WTC11 (cell line): Measurements from ENCODE around the gene NSL1. TPM values are rescaled to one million over a fixed set of nuclear protein-coding genes. Genes with fewer than 3 reads are reported as not detected.

ENCODE experiments used
- ATAC-seq: fragments of 200-7000 bp; cut with Tn5 transposase; 2 replicates; pipeline ENCODE4 v1.10.0; 2021; ENCODE audit warnings: mild to moderate bottlenecking, moderate library complexity
- CTCF ChIA-PET: fragments of 300-600 bp; sonication (Branson Sonifier 250); formaldehyde crosslinking; loops from one replicate; lab custom pipeline; 2021; ENCODE audit warnings: antibody characterized with exemption; lab: Charles Lee
- POLR2A ChIA-PET: fragments of 350-600 bp; sonication (Branson Sonifier 250); formaldehyde crosslinking; loops from one replicate; lab custom pipeline; 2021; ENCODE audit warnings: antibody characterized with exemption; lab: Charles Lee
- DNase-seq: peaks from one replicate; pipeline ENCODE4 v3.0.0; 2021; ENCODE audit warnings: low spot score
- H3K27ac Mint-ChIP-seq: 2 replicates; pipeline ENCODE4 v1.8.0; 2021; ENCODE audit warnings: mixed read lengths
- H3K27me3 Mint-ChIP-seq: 2 replicates; pipeline ENCODE4 v1.8.0; 2021; ENCODE audit warnings: low read depth, mild to moderate bottlenecking, moderate library complexity, mixed read lengths
- H3K36me3 Mint-ChIP-seq: 2 replicates; pipeline ENCODE4 v1.8.0; 2021; ENCODE audit warnings: mixed read lengths
- H3K4me1 Mint-ChIP-seq: 2 replicates; pipeline ENCODE4 v1.8.0; 2022; ENCODE audit warnings: mixed read lengths
- H3K4me3 Mint-ChIP-seq: 2 replicates; pipeline ENCODE4 v1.8.0; 2021; ENCODE audit warnings: mild to moderate bottlenecking, moderate library complexity, mixed read lengths
- H3K9me3 Mint-ChIP-seq: 2 replicates; pipeline ENCODE4 v1.8.0; 2021; ENCODE audit warnings: mixed read lengths
- ATF1 ChIP-seq: sonication (generic); formaldehyde crosslinking; IDR thresholded peaks from 2 replicates; pipeline ENCODE4 v1.8.1; 2023; ENCODE audit warnings: mild to moderate bottlenecking, moderate library complexity, missing genetic modification reagents
- CBFB ChIP-seq: sonication (generic); formaldehyde crosslinking; IDR thresholded peaks from 2 replicates; pipeline ENCODE4 v1.8.1; 2022; ENCODE audit warnings: mild to moderate bottlenecking, low read depth, missing genetic modification reagents
- CTCF ChIP-seq: fragments of 200-600 bp; IDR thresholded peaks from 2 replicates; pipeline ENCODE4 v1.8.0; 2022; ENCODE audit warnings: antibody characterized with exemption
- ELF4 ChIP-seq: sonication (generic); formaldehyde crosslinking; IDR thresholded peaks from 2 replicates; pipeline ENCODE4 v1.8.1; 2022; ENCODE audit warnings: low read depth, mild to moderate bottlenecking, moderate library complexity, missing genetic modification reagents
- FOXJ3 ChIP-seq: sonication (generic); formaldehyde crosslinking; IDR thresholded peaks from 2 replicates; pipeline ENCODE4 v1.9.0; 2021; ENCODE audit warnings: missing genetic modification reagents, mild to moderate bottlenecking, borderline replicate concordance
- FOXK1 ChIP-seq: sonication (generic); formaldehyde crosslinking; IDR thresholded peaks from 2 replicates; pipeline ENCODE4 v1.8.0; 2022; ENCODE audit warnings: mild to moderate bottlenecking, moderate library complexity, missing genetic modification reagents
- IRF2 ChIP-seq: sonication (generic); formaldehyde crosslinking; IDR thresholded peaks from 2 replicates; pipeline ENCODE4 v1.8.0; 2022; ENCODE audit warnings: low read depth, missing genetic modification reagents, borderline replicate concordance
- JUN ChIP-seq: sonication (generic); formaldehyde crosslinking; IDR thresholded peaks from 2 replicates; pipeline ENCODE4 v1.8.0; 2023; ENCODE audit warnings: mild to moderate bottlenecking, missing genetic modification reagents
- PRRX2 ChIP-seq: fragments of 250-450 bp; sonication (Bioruptor Pico); IDR thresholded peaks from 2 replicates; pipeline ENCODE4 v1.8.0; 2021; ENCODE audit warnings: mild to moderate bottlenecking
- TCF7 ChIP-seq: sonication (generic); formaldehyde crosslinking; IDR thresholded peaks from 2 replicates; pipeline ENCODE4 v1.8.0; 2022; ENCODE audit warnings: mild to moderate bottlenecking, low read depth, missing genetic modification reagents, moderate library complexity
- ZNF232 ChIP-seq: sonication (generic); formaldehyde crosslinking; IDR thresholded peaks from 2 replicates; pipeline ENCODE4 v1.8.0; 2022; ENCODE audit warnings: mild to moderate bottlenecking, missing genetic modification reagents
- ZNF281 ChIP-seq: sonication (generic); formaldehyde crosslinking; IDR thresholded peaks from 2 replicates; pipeline ENCODE4 v1.8.0; 2023; ENCODE audit warnings: mild to moderate bottlenecking, missing genetic modification reagents
- ZNF416 ChIP-seq: fragments of 250-450 bp; sonication (Bioruptor Pico); IDR thresholded peaks from 2 replicates; pipeline ENCODE4 v1.9.0; 2021; ENCODE audit warnings: mild to moderate bottlenecking, inconsistent platforms
- total RNA-seq: library from RNA; stranded (reverse); gene quantifications from 3 replicates; pipeline ENCODE4 v1.2.3, GENCODE V29; 2021
- TF ChIP-seq, protein P1 (sequence below): fragments of 250-450 bp; sonication (Bioruptor Pico); IDR thresholded peaks from 2 replicates; pipeline ENCODE4 v1.8.0; 2021; ENCODE audit warnings: mild to moderate bottlenecking
- TF ChIP-seq, protein P2 (sequence below): sonication (generic); formaldehyde crosslinking; IDR thresholded peaks from 2 replicates; pipeline ENCODE4 v1.8.1; 2022; ENCODE audit warnings: low read depth, missing genetic modification reagents, borderline replicate concordance

The NSL1 gene
- total RNA-seq, 1 experiment from 2014 or later, result 55.7 TPM

DNA sequence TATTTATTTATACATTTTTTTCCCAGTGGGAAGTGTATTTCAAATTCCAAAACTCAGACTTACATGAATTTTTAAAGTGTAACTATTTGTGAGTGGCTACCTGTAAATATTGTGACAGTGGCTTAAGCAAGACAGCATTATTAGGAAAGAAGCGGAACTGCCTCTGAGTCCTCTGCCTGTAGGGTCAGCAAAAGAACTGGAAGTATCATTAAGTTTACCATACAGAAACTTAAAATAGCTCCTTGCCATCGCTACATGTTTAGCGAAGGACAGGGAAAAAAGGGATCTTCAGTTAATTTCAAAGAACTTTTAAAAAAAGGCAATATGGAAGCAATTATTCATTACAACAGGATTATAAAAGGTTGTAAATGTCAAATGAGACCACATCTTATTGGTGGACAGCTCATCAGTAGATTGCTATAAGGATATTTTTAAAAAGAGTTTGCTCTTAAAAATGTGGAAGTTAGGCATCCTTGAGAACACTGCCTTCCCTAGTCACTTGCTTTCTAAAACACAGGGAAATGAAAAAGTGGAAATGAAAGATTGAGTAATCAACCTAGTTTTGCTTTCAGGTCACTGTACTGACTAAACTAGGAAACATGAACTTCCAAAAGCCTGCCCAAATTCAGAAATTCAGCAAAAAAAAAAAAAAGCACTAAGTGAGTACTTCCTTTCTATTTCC is 39.2 kb downstream of the NSL1 start (continued):
- TF ChIP-seq, protein P1, sequence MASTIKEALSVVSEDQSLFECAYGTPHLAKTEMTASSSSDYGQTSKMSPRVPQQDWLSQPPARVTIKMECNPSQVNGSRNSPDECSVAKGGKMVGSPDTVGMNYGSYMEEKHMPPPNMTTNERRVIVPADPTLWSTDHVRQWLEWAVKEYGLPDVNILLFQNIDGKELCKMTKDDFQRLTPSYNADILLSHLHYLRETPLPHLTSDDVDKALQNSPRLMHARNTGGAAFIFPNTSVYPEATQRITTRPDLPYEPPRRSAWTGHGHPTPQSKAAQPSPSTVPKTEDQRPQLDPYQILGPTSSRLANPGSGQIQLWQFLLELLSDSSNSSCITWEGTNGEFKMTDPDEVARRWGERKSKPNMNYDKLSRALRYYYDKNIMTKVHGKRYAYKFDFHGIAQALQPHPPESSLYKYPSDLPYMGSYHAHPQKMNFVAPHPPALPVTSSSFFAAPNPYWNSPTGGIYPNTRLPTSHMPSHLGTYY (CRISPR knock-in tag), result no peak
- TF ChIP-seq CBFB (CRISPR knock-in tag) (no peak), ATF1 (CRISPR knock-in tag) (no peak), FOXK1 (CRISPR knock-in tag) (no peak), ZNF416 (CRISPR knock-in tag) (no peak), ELF4 (CRISPR knock-in tag) (no peak), ZNF232 (no peak), FOXJ3 (no peak), ZNF281 (CRISPR knock-in tag) (no peak)
- TF ChIP-seq, protein P2, sequence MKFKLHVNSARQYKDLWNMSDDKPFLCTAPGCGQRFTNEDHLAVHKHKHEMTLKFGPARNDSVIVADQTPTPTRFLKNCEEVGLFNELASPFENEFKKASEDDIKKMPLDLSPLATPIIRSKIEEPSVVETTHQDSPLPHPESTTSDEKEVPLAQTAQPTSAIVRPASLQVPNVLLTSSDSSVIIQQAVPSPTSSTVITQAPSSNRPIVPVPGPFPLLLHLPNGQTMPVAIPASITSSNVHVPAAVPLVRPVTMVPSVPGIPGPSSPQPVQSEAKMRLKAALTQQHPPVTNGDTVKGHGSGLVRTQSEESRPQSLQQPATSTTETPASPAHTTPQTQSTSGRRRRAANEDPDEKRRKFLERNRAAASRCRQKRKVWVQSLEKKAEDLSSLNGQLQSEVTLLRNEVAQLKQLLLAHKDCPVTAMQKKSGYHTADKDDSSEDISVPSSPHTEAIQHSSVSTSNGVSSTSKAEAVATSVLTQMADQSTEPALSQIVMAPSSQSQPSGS, result no peak

DNA sequence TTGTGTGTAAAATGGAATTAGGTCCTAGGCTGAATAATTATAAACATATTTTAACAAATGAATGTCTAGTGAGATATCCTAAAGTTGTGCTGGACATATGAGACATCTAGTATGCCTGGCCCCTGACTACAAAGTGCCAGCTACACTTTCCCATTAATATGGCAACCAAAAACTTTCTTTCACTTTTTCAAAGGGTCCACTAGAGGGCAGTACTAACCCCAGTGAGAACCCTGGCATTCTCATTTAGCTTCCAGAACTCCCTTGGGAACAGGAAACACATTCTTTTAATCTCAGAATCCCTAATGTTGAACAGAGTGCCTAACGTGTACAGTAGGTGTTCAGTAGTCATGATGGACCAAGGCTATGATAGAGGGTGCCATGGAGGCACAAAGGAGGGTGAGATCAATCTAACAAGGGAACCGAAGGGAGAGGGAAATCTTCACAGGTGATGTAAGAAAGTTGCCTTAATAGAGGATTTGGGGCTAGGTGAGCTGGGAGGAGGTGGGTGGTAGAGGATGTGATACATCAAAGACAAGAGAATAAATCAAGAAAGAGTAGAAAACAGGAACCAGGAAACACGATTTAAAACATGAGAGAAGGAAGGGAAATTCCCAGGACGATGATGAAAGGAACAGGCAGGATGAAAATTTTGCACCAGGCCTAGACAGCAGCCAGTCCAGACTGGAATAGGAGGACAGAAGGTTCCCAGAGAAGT is 41.6 kb downstream of the NSL1 start:
- no peaks in the 10 kb centered on the region for H3K27me3 Mint-ChIP-seq
- H3K36me3 Mint-ChIP-seq, result peaks cover 6% of the 10 kb centered on the region; the same call in 1 of the 2 replicates
- no peak overlapping the region for H3K4me3 Mint-ChIP-seq
- H3K4me1 Mint-ChIP-seq, result peaks cover 42% of the 10 kb centered on the region
- CTCF ChIA-PET, result interaction anchor here (0.6 to 1.8 kb wide), 65 partner anchors 9 to 979 kb away, joined by 3 to 41 read pairs (median 5); partner anchors contain the start of genes BATF3, DTL, FLVCR1 and INTS7
- POLR2A ChIA-PET, result interaction anchor here (0.6 to 1.2 kb wide), 3 partner anchors 19 to 141 kb away, joined by 3 to 4 read pairs (median 3); partner anchors contain the start of gene ATF3
- ATAC-seq (peak; percentile 61), DNase-seq (no peak)
- peaks cover 4% of the 10 kb centered on the region; the same call in 1 of the 2 replicates for H3K9me3 Mint-ChIP-seq
- peak overlapping the region; percentile 94 for H3K27ac Mint-ChIP-seq
- TF ChIP-seq PRRX2 (CRISPR knock-in tag) (no peak), IRF2 (CRISPR knock-in tag) (no peak), JUN (no peak), TCF7 (CRISPR knock-in tag) (no peak), CTCF (peak; percentile 76)
- TF ChIP-seq, protein P1 (CRISPR knock-in tag), result no peak
